PC-9 (cell line): ENCODE data around the gene ABCD4. TPM values are rescaled to one million over a fixed set of nuclear protein-coding genes. Genes with fewer than 3 reads are reported as not detected.

Source experiments
- BruUV-seq: library from RNA; stranded (reverse); fragments of 400-500 nt; replicated peaks from 2 replicates; lab custom pipeline; 2021; lab: Mats Ljungman, UMichigan
- CTCF ChIA-PET: fragments of 300-600 bp; sonication (Branson Sonifier 250); formaldehyde crosslinking; loops from one replicate; lab custom pipeline; 2022; ENCODE audit warnings: antibody characterized with exemption; lab: Charles Lee
- POLR2A ChIA-PET: fragments of 300-600 bp; sonication (Branson Sonifier 250); formaldehyde crosslinking; loops from one replicate; lab custom pipeline; 2022; ENCODE audit warnings: antibody characterized with exemption; ENCODE audit not compliant: unreplicated experiment; lab: Charles Lee
- DNase-seq, 2 experiments: peaks; one replicate each; pipeline versions ENCODE4 v3.0.0 to v3.0.0-alpha.2; 2015 to 2022; ENCODE audit warnings: mixed read lengths in 1 of 2
- H2AFZ ChIP-seq: fragments of 200-600 bp; sonication (generic); 2 replicates; pipeline ENCODE4 v1.8.1; 2017; ENCODE audit warnings: antibody characterized with exemption
- H3F3A ChIP-seq: fragments of 200-600 bp; sonication (generic); 2 replicates; pipeline ENCODE4 v1.8.1; 2017; ENCODE audit warnings: antibody characterized with exemption, mild to moderate bottlenecking, low read depth; ENCODE audit not compliant: insufficient read depth
- H3K27ac ChIP-seq: fragments of 200-600 bp; sonication (generic); 2 replicates; pipeline ENCODE4 v1.6.1; 2016; ENCODE audit warnings: mixed run types
- H3K27me3 ChIP-seq: fragments of 200-600 bp; sonication (generic); 2 replicates; pipeline ENCODE4 v1.6.1; 2016; ENCODE audit warnings: low read depth, mixed run types; ENCODE audit not compliant: insufficient read depth
- H3K36me3 ChIP-seq: fragments of 200-600 bp; sonication (generic); 2 replicates; pipeline ENCODE4 v1.6.1; 2016; ENCODE audit warnings: low read depth, mixed run types
- H3K4me1 ChIP-seq: fragments of 200-600 bp; sonication (generic); replicated peaks from 2 replicates; pipeline ENCODE4 v1.6.1; 2016; ENCODE audit warnings: mixed run types; ENCODE audit not compliant: insufficient read depth
- H3K4me2 ChIP-seq: fragments of 200-600 bp; sonication (generic); 2 replicates; pipeline ENCODE4 v1.6.1; 2017; ENCODE audit warnings: mixed run types
- H3K4me3 ChIP-seq: fragments of 200-600 bp; sonication (generic); 2 replicates; pipeline ENCODE4 v1.6.1; 2016; ENCODE audit warnings: mixed run types
- H3K79me2 ChIP-seq: fragments of 200-600 bp; sonication (generic); 2 replicates; pipeline ENCODE4 v1.6.1; 2017; ENCODE audit warnings: low read depth, mixed run types
- H3K9me2 ChIP-seq: fragments of 200-600 bp; sonication (generic); 2 replicates; pipeline ENCODE4 v1.8.1; 2017; ENCODE audit warnings: mild to moderate bottlenecking; ENCODE audit not compliant: insufficient read depth
- H3K9me3 ChIP-seq: fragments of 200-600 bp; sonication (generic); 2 replicates; pipeline ENCODE4 v1.8.1; 2016; ENCODE audit warnings: low read depth; ENCODE audit not compliant: insufficient read depth
- H4K20me1 ChIP-seq: fragments of 200-600 bp; sonication (generic); 2 replicates; pipeline ENCODE4 v1.8.1; 2017; ENCODE audit not compliant: insufficient read depth
- CTCF ChIP-seq: fragments of 200-600 bp; sonication (generic); conservative IDR thresholded peaks from 2 replicates; pipeline ENCODE4 v1.6.1; 2017; ENCODE audit warnings: mixed run types, antibody characterized with exemption, mild to moderate bottlenecking, moderate library complexity
- EZH2 ChIP-seq: fragments of 200-600 bp; sonication (generic); IDR thresholded peaks from 2 replicates; pipeline ENCODE4 v1.8.0; 2017; ENCODE audit warnings: antibody characterized with exemption, low read depth
- intact Hi-C: fragments of 100-400 bp; cut with micrococcal nuclease; formaldehyde crosslinking; loops from one replicate; pipeline ENCODE4 v1.10.0; 2022; ENCODE audit not compliant: unreplicated experiment
- total RNA-seq: library from RNA; stranded (reverse); gene quantifications from 2 replicates; pipeline ENCODE4 v1.2.3, GENCODE V29; 2021

ABCD4 gene
- total RNA-seq, 1 experiment from 2014 or later, result 150 TPM

- no peak for DNase-seq
- Histone ChIP-seq H4K20me1 (no peaks in the 10 kb centered on the region), H3K79me2 (no peaks in the 10 kb centered on the region), H3K27ac (no peak overlapping the region), H3K4me3 (no peak overlapping the region), H2AFZ (no peak overlapping the region), H3F3A (no peaks in the 10 kb centered on the region), H3K9me3 (no peaks in the 10 kb centered on the region), H3K4me2 (no peak overlapping the region), H3K9me2 (no peaks in the 10 kb centered on the region), H3K4me1 (0 out of 2 replicates have a peak, but pooled peaks cover 6% of the 10 kb centered on the region), H3K36me3 (no peaks in the 10 kb centered on the region), H3K27me3 (peaks cover 22% of the 10 kb centered on the region)
- no TSS peak for BruUV-seq
- intact Hi-C loops, result no loop called here
- POLR2A ChIA-PET, result no interaction called here
- CTCF ChIA-PET, result no interaction called here
- no peak for TF ChIP-seq CTCF
- TF ChIP-seq EZH2, result no peak
These were observed 40.7 kb downstream of the ABCD4 start for GRCh38 chr14:74262076-74262475.

DNA sequence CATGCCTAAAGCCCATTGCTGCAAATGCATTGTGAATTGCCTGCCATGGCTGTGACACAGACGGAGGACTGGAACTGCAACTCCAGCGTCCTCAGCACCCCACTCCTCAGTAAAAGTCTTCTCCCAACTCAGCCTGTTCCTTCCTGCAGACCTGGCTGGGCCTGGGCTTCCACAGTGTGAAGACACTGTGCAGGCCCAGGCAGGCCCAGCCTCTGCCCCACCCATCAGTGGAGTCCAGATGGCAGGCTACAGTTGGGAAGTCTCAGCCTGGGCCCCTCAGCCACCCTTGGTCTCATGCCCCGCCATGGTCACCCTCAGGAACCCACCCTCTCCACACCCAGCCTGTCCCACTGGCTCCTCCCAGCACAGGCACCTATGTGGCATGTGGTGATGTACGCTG lies 41.4 kb downstream of the ABCD4 start:
- CTCF ChIA-PET, result no interaction called here
- POLR2A ChIA-PET, result no interaction called here
- Histone ChIP-seq H3F3A (no peaks in the 10 kb centered on the region), H2AFZ (no peak overlapping the region), H3K4me2 (no peak overlapping the region), H3K36me3 (no peaks in the 10 kb centered on the region), H3K27me3 (peaks cover 22% of the 10 kb centered on the region), H3K4me1 (0 out of 2 replicates have a peak, but pooled peaks cover 6% of the 10 kb centered on the region), H3K79me2 (no peaks in the 10 kb centered on the region), H3K9me2 (no peaks in the 10 kb centered on the region), H3K27ac (no peak overlapping the region), H4K20me1 (no peaks in the 10 kb centered on the region), H3K9me3 (no peaks in the 10 kb centered on the region), H3K4me3 (no peak overlapping the region)
- no peak for DNase-seq
- BruUV-seq, result no TSS peak
- TF ChIP-seq CTCF, result no peak
- intact Hi-C loops, result no loop called here

- Histone ChIP-seq H3K4me1 (0 out of 2 replicates have a peak, but pooled peaks cover 6% of the 10 kb centered on the region), H2AFZ (no peak overlapping the region), H3K9me2 (no peaks in the 10 kb centered on the region), H4K20me1 (no peaks in the 10 kb centered on the region), H3K9me3 (no peaks in the 10 kb centered on the region), H3K27me3 (peaks cover 22% of the 10 kb centered on the region), H3K36me3 (no peaks in the 10 kb centered on the region), H3F3A (no peaks in the 10 kb centered on the region), H3K4me2 (no peak overlapping the region), H3K79me2 (no peaks in the 10 kb centered on the region), H3K4me3 (no peak overlapping the region), H3K27ac (no peak overlapping the region)
- no peak for TF ChIP-seq EZH2
- CTCF ChIA-PET, result no interaction called here
- DNase-seq, result no peak
- POLR2A ChIA-PET, result no interaction called here
- BruUV-seq, result no TSS peak
- intact Hi-C loops, result no loop called here
These were observed 42.1 kb downstream of the ABCD4 start for GRCh38 chr14:74260525-74261233.
